ENCODE results near the gene ADAMTS17.
A peak's percentile ranks its signal among the peaks of the same experiment; 100 is the strongest.
"Not testable (repeated sequence)": the region's sequence is repeated elsewhere in the genome, so short reads cannot be mapped to it uniquely, and the experiment has no call there.

Gene ADAMTS17

GRCh38 chr15:100078511-100079220 is 263.1 kb downstream of the ADAMTS17 start:
- no peak for ATAC-seq
- no peak for DNase-seq
- peaks cover 0 to 4% of the 10 kb centered on the region in 2 donors for H3K9me3 Mint-ChIP-seq
- no peak overlapping the region for H3K27ac Mint-ChIP-seq
- H3K27me3 Mint-ChIP-seq: no peaks in the 10 kb centered on the region
- no peak overlapping the region for H3K4me3 Mint-ChIP-seq
- H3K4me1 Mint-ChIP-seq: no peaks in the 10 kb centered on the region

- Mint-ChIP-seq H3K4me1 (no peaks in the 10 kb centered on the region), H3K9me3 (peaks cover 0 to 4% of the 10 kb centered on the region in 2 donors), H3K27ac (no peak overlapping the region), H3K27me3 (no peaks in the 10 kb centered on the region), H3K4me3 (no peak overlapping the region)
- DNase-seq (no peak), ATAC-seq (no peak)
Measured at GRCh38 chr15:100075229-100075628, 266.5 kb downstream of the ADAMTS17 start.

DNA sequence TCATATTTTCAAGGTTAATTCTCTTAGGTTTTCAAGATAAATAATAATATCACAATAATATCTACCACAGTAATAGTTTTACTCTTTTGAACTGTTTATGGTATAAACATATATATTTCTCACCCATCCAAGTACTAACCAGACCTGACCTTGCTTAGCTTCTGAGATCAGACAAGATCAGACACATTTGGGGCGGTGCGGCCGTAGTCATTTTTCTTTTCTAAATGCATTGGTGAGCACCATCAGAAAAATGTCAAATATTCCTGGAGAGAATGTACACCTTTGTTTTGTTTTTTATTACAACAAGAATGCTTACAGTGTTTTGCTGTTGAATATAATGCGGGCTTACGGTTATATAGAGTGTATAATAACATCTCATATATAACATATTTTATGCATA is 267.8 kb downstream of the ADAMTS17 start:
- DNase-seq (no peak), ATAC-seq (no peak)
- Mint-ChIP-seq H3K9me3 (peaks cover 0 to 7% of the 10 kb centered on the region in 2 donors), H3K27me3 (no peaks in the 10 kb centered on the region), H3K27ac (no peak overlapping the region), H3K4me3 (no peak overlapping the region), H3K4me1 (no peaks in the 10 kb centered on the region)

- H3K27me3 Mint-ChIP-seq, H3K27ac Mint-ChIP-seq, DNase-seq, H3K4me1 Mint-ChIP-seq, ATAC-seq, H3K4me3 Mint-ChIP-seq: not testable (repeated sequence)
- H3K9me3 Mint-ChIP-seq: peaks cover 0 to 11% of the 10 kb centered on the region in 2 donors
Measured at GRCh38 chr15:100066521-100067280, 275.1 kb downstream of the ADAMTS17 start.

DNA sequence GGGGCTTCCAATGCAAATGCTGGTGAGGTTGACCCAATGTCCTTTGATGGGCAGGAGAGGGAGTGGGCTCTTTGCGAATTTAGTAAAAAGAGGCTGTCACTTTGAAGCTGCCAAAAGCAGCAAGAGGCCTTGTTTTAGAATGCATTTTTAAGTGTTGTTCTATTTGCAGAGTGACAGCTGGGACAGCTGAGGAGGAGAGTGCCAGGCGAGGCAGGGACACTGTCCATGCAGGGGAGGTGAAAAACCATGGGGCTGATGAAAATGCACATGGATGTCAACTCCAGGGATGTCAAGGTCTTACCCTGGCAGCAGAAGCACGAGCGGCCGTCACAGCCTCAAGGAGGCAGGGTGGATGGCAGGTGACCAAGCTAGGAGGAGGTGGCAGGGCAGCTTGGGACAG is 279.8 kb downstream of the ADAMTS17 start:
- no peaks in the 10 kb centered on the region for H3K9me3 Mint-ChIP-seq
- H3K27me3 Mint-ChIP-seq: no peaks in the 10 kb centered on the region
- H3K4me3 Mint-ChIP-seq: no peak overlapping the region
- ATAC-seq (no peak), DNase-seq (no peak)
- H3K27ac Mint-ChIP-seq: no peak overlapping the region
- no peaks in the 10 kb centered on the region for H3K4me1 Mint-ChIP-seq

DNA sequence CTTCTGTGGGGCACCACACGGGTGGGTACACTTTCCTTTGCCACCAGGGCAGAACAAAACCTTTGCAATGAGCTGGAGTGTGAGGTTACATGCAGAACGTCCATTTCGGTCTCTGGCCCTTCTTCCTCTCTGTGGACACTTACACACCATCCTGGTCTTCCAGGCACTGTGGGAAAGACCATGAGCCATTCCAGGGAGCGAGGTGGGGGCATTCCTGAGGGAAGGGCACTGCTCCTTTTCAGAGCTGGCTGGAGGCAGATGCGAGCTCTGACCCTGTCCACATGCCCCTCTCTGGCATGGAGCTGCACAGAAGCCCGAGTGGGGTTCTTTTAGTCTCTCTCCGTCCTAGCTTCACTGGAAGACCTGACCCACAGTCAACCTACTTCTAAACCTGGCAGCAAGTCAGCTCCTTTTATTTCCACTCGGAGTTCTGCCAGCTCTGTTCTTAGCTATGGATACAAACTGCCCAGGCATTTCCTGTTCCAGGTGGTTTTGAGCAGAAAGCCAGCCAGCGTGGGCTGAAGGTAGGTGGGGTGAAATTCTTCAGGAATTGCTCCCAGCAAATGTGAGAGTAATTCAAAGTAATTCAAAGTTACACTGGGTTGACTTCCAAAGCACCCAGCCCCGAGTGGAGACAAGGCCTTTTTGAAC is 281.4 kb downstream of the ADAMTS17 start:
- DNase-seq (no peak), ATAC-seq (no peak)
- H3K27me3 Mint-ChIP-seq: no peaks in the 10 kb centered on the region
- H3K27ac Mint-ChIP-seq: no peak overlapping the region
- no peaks in the 10 kb centered on the region for H3K4me1 Mint-ChIP-seq
- H3K4me3 Mint-ChIP-seq: no peak overlapping the region
- H3K9me3 Mint-ChIP-seq: no peaks in the 10 kb centered on the region

GRCh38 chr15:100059521-100059920 is 282.3 kb downstream of the ADAMTS17 start:
- H3K27ac Mint-ChIP-seq: peak overlapping the region in 1 of 2 donors; percentile 52
- DNase-seq (no peak), ATAC-seq (no peak)
- no peaks in the 10 kb centered on the region for H3K9me3 Mint-ChIP-seq
- H3K4me3 Mint-ChIP-seq: no peak overlapping the region
- H3K4me1 Mint-ChIP-seq: no peaks in the 10 kb centered on the region
- H3K27me3 Mint-ChIP-seq: no peaks in the 10 kb centered on the region

GRCh38 chr15:100059094-100059493 is 282.7 kb downstream of the ADAMTS17 start:
- peak overlapping the region in 1 of 2 donors; percentile 52 for H3K27ac Mint-ChIP-seq
- H3K27me3 Mint-ChIP-seq: no peaks in the 10 kb centered on the region
- H3K9me3 Mint-ChIP-seq: no peaks in the 10 kb centered on the region
- DNase-seq (no peak), ATAC-seq (no peak)
- H3K4me3 Mint-ChIP-seq: no peak overlapping the region
- H3K4me1 Mint-ChIP-seq: no peaks in the 10 kb centered on the region

DNA sequence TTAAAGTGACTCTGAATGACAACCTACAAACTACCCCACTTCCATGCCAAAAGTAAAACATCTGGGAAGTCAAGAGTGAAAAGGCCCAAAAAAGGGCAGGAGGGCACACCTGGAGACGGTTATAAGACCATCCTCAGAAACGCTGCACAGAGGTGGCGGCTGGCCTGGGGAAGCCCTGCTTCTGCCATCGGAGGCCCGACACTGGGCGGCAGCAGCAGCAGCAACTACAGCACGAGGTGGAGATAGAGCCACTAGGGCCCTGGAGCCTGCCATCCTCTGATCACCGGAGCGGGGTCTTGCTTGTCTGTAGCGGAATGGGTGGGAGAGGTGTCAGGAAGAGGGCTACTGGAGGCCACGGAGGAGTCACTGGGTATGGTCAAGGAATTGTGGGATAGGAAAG is 283.3 kb downstream of the ADAMTS17 start:
- ATAC-seq (no peak), DNase-seq (no peak)
- Mint-ChIP-seq H3K27me3 (no peaks in the 10 kb centered on the region), H3K4me3 (no peak overlapping the region), H3K9me3 (no peaks in the 10 kb centered on the region), H3K27ac (peak overlapping the region in 1 of 2 donors; percentile 4), H3K4me1 (no peaks in the 10 kb centered on the region)

DNA sequence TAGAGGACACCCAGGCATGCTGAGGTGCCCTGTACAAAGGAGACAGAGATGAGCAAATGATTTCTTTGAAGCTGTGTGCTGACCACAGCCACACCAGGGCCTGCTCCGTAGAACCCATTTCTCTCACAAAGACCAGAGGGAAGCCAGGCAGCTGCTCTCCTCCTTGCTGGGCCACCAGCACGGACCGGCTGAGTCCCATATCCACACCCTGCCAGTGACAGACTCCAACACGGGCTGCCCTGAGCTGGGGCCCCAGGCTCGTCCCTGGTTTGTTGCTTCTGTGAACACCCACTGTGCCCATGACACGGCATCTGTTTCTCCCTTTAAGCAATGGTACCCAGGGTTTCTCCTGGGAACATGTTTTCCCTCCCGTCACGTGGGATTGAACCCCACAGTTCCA is 284.5 kb downstream of the ADAMTS17 start:
- Mint-ChIP-seq H3K4me3 (no peak overlapping the region), H3K4me1 (no peaks in the 10 kb centered on the region), H3K27ac (no peak overlapping the region), H3K9me3 (no peaks in the 10 kb centered on the region), H3K27me3 (no peaks in the 10 kb centered on the region)
- no peak for ATAC-seq
- DNase-seq: no peak

DNA sequence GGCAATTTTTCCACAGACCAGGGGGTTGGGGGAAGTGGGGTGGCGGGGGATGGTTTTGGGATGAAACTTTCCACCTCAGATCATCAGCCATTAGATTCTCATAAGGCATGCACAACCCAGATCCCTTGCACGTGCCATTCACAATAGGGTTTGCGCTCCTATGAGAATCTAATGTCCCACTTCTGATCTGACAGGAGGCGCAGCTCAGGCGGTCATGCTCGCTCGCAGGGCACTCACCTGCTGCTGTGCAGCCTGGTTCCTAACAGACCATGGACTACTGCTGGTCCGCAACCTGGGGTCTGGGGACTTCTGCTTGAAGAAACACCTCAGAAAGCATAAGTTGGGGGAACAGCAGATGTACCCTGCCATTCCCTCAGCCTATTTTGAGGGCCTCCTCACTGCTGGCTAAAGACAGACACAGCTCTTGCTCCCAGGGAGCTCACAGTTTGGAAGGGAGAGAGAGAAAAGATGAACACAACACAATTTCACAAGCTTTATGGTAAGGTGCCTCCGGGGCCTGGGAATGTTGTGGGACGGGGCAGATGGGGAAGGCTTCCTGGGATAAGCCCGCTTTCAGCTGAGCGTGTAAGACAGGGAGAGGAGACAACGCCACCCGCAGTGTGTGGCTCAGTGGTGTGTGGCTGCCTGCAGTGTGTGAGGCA is 285.2 kb downstream of the ADAMTS17 start:
- Mint-ChIP-seq H3K27ac (no peak overlapping the region), H3K27me3 (no peaks in the 10 kb centered on the region), H3K9me3 (no peaks in the 10 kb centered on the region), H3K4me1 (no peaks in the 10 kb centered on the region), H3K4me3 (no peak overlapping the region)
- no peak for ATAC-seq
- no peak for DNase-seq

GRCh38 chr15:100055821-100056220 is 286.0 kb downstream of the ADAMTS17 start:
- Mint-ChIP-seq H3K4me1 (no peaks in the 10 kb centered on the region), H3K27ac (no peak overlapping the region), H3K4me3 (no peak overlapping the region), H3K9me3 (no peaks in the 10 kb centered on the region), H3K27me3 (no peaks in the 10 kb centered on the region)
- ATAC-seq: no peak
- no peak for DNase-seq

GRCh38 chr15:100054539-100054938 is 287.2 kb downstream of the ADAMTS17 start:
- Mint-ChIP-seq H3K27ac (no peak overlapping the region), H3K4me1 (no peaks in the 10 kb centered on the region), H3K27me3 (no peaks in the 10 kb centered on the region), H3K9me3 (no peaks in the 10 kb centered on the region), H3K4me3 (no peak overlapping the region)
- ATAC-seq (no peak), DNase-seq (no peak)

DNA sequence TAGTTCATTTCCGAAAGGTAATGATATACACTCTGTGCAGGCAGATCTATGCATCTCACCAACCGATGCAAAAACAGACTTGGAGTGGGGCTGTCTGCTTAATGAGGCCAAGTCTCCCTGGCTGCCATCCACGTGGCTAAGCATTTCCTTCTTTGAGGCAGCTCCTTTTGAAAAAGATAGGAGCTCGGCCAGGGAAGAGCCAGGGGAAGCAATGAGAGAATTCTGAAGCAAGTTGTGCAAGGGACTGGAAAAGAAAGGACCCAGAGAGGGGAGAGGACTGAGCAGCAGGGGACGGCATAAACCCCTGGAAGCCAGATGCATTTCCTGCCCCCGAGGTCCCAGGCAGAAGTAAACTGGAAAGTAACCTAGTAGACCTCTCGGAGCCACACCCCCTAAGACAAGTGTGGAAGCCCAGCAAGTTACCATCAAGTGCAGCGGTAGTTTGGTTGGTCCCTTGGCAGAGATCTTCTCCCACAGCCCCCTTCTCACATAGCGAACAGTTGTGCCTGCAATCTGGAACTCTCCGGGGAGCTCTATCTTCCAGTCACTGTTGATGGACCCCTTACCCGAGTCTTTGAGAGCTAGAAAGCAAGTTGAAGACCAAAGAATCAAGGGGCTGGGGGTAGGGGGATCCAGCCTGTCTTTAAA is 288.2 kb downstream of the ADAMTS17 start:
- no peaks in the 10 kb centered on the region for H3K4me1 Mint-ChIP-seq
- H3K4me3 Mint-ChIP-seq: no peak overlapping the region
- H3K9me3 Mint-ChIP-seq: no peaks in the 10 kb centered on the region
- no peak overlapping the region for H3K27ac Mint-ChIP-seq
- H3K27me3 Mint-ChIP-seq: no peaks in the 10 kb centered on the region
- no peak for ATAC-seq
- no peak for DNase-seq

- Mint-ChIP-seq H3K27ac (no peak overlapping the region), H3K9me3 (peaks cover 1% of the 10 kb centered on the region in 2 donors), H3K4me3 (no peak overlapping the region), H3K4me1 (no peaks in the 10 kb centered on the region), H3K27me3 (no peaks in the 10 kb centered on the region)
- ATAC-seq (no peak), DNase-seq (no peak)
Measured at GRCh38 chr15:100052716-100053473, 288.9 kb downstream of the ADAMTS17 start.

Data from stimulated activated naive CD8-positive, alpha-beta T cell treated with anti-CD3 and anti-CD28 coated beads, Interleukin-15, amount 100 ng/mL, for 72 hours (primary cell).